Gastrocnemius medialis (tissue), 4 donors: ENCODE data around the gene DIP2B.

Experiments used
- CTCF ChIP-seq, 5 experiments: fragments of 450-650 bp in 3 of 5; fragments of 200-600 bp in 2 of 5; sonication (generic) in 2 of 5; IDR thresholded peaks in 4 of 5; conservative IDR thresholded peaks in 1 of 5; 1 replicate in 4 of 5; 2 replicates in 1 of 5; pipeline ENCODE4 v1.5.1; 2016 to 2019; ENCODE audit warnings: antibody characterized with exemption in 5 of 5, mild to moderate bottlenecking in 3 of 5, moderate library complexity in 3 of 5
- POLR2A ChIP-seq, 2 donors: fragments of 450-650 bp; IDR thresholded peaks; one replicate each; pipeline ENCODE4 v1.6.1; 2017; ENCODE audit warnings: antibody characterized with exemption in 2 of 2, mild to moderate bottlenecking in 2 of 2, moderate library complexity in 2 of 2

- TF ChIP-seq CTCF (IDR thresholded peaks at IDR 0.05 in 4 of 5, conservative IDR thresholded peaks at IDR 0.05 in 1 of 5) (no peak), POLR2A (IDR thresholded peaks at IDR 0.05) (no peak)
Observed at GRCh38 chr12:50635857-50636256, 131.1 kb downstream of the DIP2B start.
